Thyroid gland (tissue), 4 donors: Measurements from ENCODE around the gene VCP. TPM values are rescaled to one million over a fixed set of nuclear protein-coding genes. Genes with fewer than 3 reads are reported as not detected.
"Not testable (repeated sequence)": the region's sequence is repeated elsewhere in the genome, so short reads cannot be mapped to it uniquely, and the experiment has no call there.

ENCODE experiments used
- DNase-seq, 2 donors: peaks; one replicate each; pipeline ENCODE4 v3.0.0-alpha.2; 2019
- H3K27ac ChIP-seq, 3 donors: fragments of 200-600 bp; sonication (generic); 1 replicate in 2 of 3; 2 replicates in 1 of 3; pipeline ENCODE4 v1.5.1; 2016 to 2019; ENCODE audit warnings: mild to moderate bottlenecking in 1 of 3, moderate library complexity in 1 of 3
- H3K27me3 ChIP-seq: fragments of 200-600 bp; sonication (generic); one replicate; pipeline ENCODE4 v1.5.1; 2019
- H3K36me3 ChIP-seq, 2 donors: fragments of 200-600 bp; sonication (generic); one replicate each; pipeline ENCODE4 v1.5.1; 2016 to 2019
- H3K4me1 ChIP-seq, 2 donors: fragments of 200-600 bp; sonication (generic); one replicate each; pipeline ENCODE4 v1.5.1; 2017 to 2019
- H3K4me3 ChIP-seq, 3 donors: fragments of 200-600 bp; sonication (generic); replicated peaks in 1 of 3; 1 replicate in 2 of 3; 2 replicates in 1 of 3; pipeline ENCODE4 v1.5.1; 2016; ENCODE audit warnings: mild to moderate bottlenecking in 1 of 3
- H3K9me3 ChIP-seq: fragments of 200-600 bp; sonication (generic); one replicate; pipeline ENCODE4 v1.5.1; 2017
- CTCF ChIP-seq, 6 experiments: fragments of 200-600 bp in 3 of 6; fragments of 450-650 bp in 3 of 6; sonication (generic) in 3 of 6; IDR thresholded peaks; one replicate each; pipeline ENCODE4 v1.5.1; 2016 to 2019; ENCODE audit warnings: antibody characterized with exemption in 6 of 6, mild to moderate bottlenecking in 2 of 6, inconsistent platforms in 1 of 6, moderate library complexity in 1 of 6
- POLR2A ChIP-seq, 2 donors: fragments of 450-650 bp; IDR thresholded peaks; one replicate each; pipeline ENCODE4 v1.6.1; 2017; ENCODE audit warnings: antibody characterized with exemption in 2 of 2, mild to moderate bottlenecking in 2 of 2, moderate library complexity in 1 of 2
- WGBS, 2 donors: methylation state at CpG; one replicate each; pipeline ENCODE4 v1.1.5; 2017; 5-methylcytosine and 5-hydroxymethylcytosine counted together
- intact Hi-C: fragments of 100-400 bp; cut with DNase I; formaldehyde crosslinking; loops from one replicate; pipeline ENCODE4 v1.15.1; 2023
- small RNA-seq: library from RNA; depleted of rRNA; stranded (forward); fragments of <200 nt; gene quantifications from one replicate; pipeline ENCODE3, GENCODE V24; 2016
- total RNA-seq, 4 donors: library from RNA; depleted of rRNA; stranded (reverse); fragments of >200 nt; gene quantifications; one replicate each; pipeline ENCODE4 v1.2.3, GENCODE V29; 2016

Gene VCP
- total RNA-seq, 4 donors from 2014 or later: 150 to 260 (median 233) TPM

GRCh38 chr9:35026671-35027070, 45.8 kb downstream of the VCP start:
- TF ChIP-seq POLR2A (IDR thresholded peaks at IDR 0.05) (no peak), CTCF (IDR thresholded peaks at IDR 0.05) (no peak)
- H3K36me3 ChIP-seq: peaks cover 0 to 7% of the 10 kb centered on the region in 2 donors
- intact Hi-C loops: no loop called here
- H3K4me3 ChIP-seq: no peak overlapping the region
- H3K4me1 ChIP-seq: no peaks in the 10 kb centered on the region
- 84 to 88% methylated on average over 3 of the region's 3 CpGs for WGBS, 2 donors
- no peaks in the 10 kb centered on the region for H3K9me3 ChIP-seq
- no peaks in the 10 kb centered on the region for H3K27me3 ChIP-seq
- DNase-seq: no peak
- H3K27ac ChIP-seq: no peak overlapping the region

GRCh38 chr9:35023443-35023842, 49.0 kb downstream of the VCP start:
- H3K4me1 ChIP-seq, H3K36me3 ChIP-seq, DNase-seq, H3K4me3 ChIP-seq, H3K27ac ChIP-seq, intact Hi-C loops, H3K27me3 ChIP-seq, H3K9me3 ChIP-seq: not testable (repeated sequence)
- 70 to 76% methylated on average over 5 of the region's 5 CpGs for WGBS, 2 donors

GRCh38 chr9:35014517-35014916, 57.9 kb downstream of the VCP start:
- intact Hi-C loops: no loop called here
- no peaks in the 10 kb centered on the region for H3K27me3 ChIP-seq
- TF ChIP-seq CTCF (IDR thresholded peaks at IDR 0.05) (no peak), POLR2A (IDR thresholded peaks at IDR 0.05) (no peak)
- 82 to 86% methylated on average over 2 of the region's 2 CpGs for WGBS, 2 donors
- H3K4me1 ChIP-seq: no peaks in the 10 kb centered on the region
- H3K4me3 ChIP-seq: no peak overlapping the region
- peaks cover 4 to 10% of the 10 kb centered on the region in 2 donors for H3K36me3 ChIP-seq
- no peak overlapping the region for H3K27ac ChIP-seq
- DNase-seq: no peak
- no peaks in the 10 kb centered on the region for H3K9me3 ChIP-seq

GRCh38 chr9:35010351-35010958, 62.0 kb downstream of the VCP start:
- H3K9me3 ChIP-seq: no peaks in the 10 kb centered on the region
- TF ChIP-seq CTCF (IDR thresholded peaks at IDR 0.05) (no peak), POLR2A (IDR thresholded peaks at IDR 0.05) (no peak)
- 91% methylated on average over 3 of the region's 3 CpGs for WGBS, 2 donors
- no peaks in the 10 kb centered on the region for H3K4me1 ChIP-seq
- no peaks in the 10 kb centered on the region for H3K27me3 ChIP-seq
- no peak for DNase-seq
- intact Hi-C loops: no loop called here
- H3K36me3 ChIP-seq: peaks cover 4 to 10% of the 10 kb centered on the region in 2 donors
- no peak overlapping the region for H3K27ac ChIP-seq
- H3K4me3 ChIP-seq: no peak overlapping the region

Small RNA genes within 50 kb of the gene (small RNA-seq; reads per million reads assigned to genes)
- not detected for gene RN7SL338P

Other genes starting within 250 kb of the VCP start
- 1 to 10 TPM in 3 of 4 donors, under 1 TPM in 1; 0.67 to 2.1 (median 1.4) TPM for gene PHF24, start 114.3 kb downstream of the VCP start, total RNA-seq
- gene DNAJB5, start 82.9 kb downstream of the VCP start, total RNA-seq: 10 to 100 TPM; 11.8 to 18.7 (median 16.5) TPM
- gene FANCG, start 7.3 kb upstream of the VCP start, total RNA-seq: 10 to 100 TPM in 3 of 4 donors, 1 to 10 TPM in 1; 8.6 to 13.8 (median 11.8) TPM
- 10 to 100 TPM; 20.8 to 50.5 (median 39.4) TPM for gene PIGO, start 24.0 kb upstream of the VCP start, total RNA-seq
- 100 to 1,000 TPM in 1 of 4 donors, 10 to 100 TPM in 3; 72.5 to 130 (median 99.8) TPM for gene STOML2, start 30.5 kb upstream of the VCP start, total RNA-seq
- gene ATOSB, start 43.2 kb upstream of the VCP start, total RNA-seq: 10 to 100 TPM in 2 of 4 donors, 1 to 10 TPM in 2; 7.8 to 21.0 (median 11.8) TPM
- 10 to 100 TPM; 19.1 to 46.9 (median 35.1) TPM for gene UNC13B, start 89.4 kb upstream of the VCP start, total RNA-seq